ENCODE data around the gene KCNMA1.

DNA sequence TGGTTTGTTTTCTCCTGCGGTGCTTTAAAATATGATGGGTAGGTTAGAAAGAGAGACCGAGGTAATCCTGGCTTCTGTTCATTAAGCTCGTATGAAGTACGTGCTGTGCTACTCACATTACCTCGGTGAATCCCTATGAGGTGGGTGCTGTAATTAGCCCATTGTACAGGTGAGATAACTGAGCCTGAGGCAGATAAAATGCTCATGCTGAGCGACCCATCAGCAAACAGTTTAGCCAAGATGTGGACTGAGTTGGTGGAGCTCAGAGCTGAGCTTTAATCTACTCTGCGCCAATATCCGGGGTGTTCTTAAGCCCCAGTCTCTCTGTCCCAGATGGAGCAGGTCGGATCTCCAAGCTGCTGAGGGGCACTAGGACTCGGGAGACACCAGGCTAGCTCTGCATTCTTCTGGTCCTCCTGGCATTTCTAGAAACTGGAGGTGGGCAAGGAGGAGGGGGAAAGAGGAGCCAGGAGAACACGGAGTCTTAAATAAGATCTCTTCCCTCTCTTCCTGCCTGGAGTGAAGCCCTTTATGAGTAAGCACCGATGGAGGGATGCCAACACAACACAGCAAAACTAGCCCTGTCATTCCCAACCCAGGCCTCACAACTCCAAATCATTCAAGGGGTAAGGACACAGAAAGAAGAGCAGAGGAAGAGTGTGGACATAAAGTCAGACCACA lies 458.5 kb downstream of the KCNMA1 start:
- no peak for TF ChIP-seq POLR2A (IDR thresholded peaks at IDR 0.05; ENCODE audit: extremely low read depth, insufficient read length)
- no peak for TF ChIP-seq MYC (IDR thresholded peaks at IDR 0.05; ENCODE audit: low read depth, low read length)

Data from NB4 (cell line).